Esophagus squamous epithelium (tissue), 5 donors: ENCODE measurements around the gene FBXO47. TPM values are rescaled to one million over a fixed set of nuclear protein-coding genes. Genes with fewer than 3 reads are reported as not detected.
"Not testable (repeated sequence)": the region's sequence is repeated elsewhere in the genome, so short reads cannot be mapped to it uniquely, and the experiment has no call there.

ENCODE experiments used
- DNase-seq: peaks from one replicate; lab custom pipeline; 2025; lab: John Stamatoyannopoulos, UW
- H3K27ac ChIP-seq, 4 donors: fragments of 200-600 bp; sonication (generic); one replicate each; pipeline ENCODE4 v1.5.1; 2016 to 2019; ENCODE audit warnings: mild to moderate bottlenecking in 1 of 4
- H3K27me3 ChIP-seq, 4 donors: fragments of 200-600 bp; sonication (generic); 1 replicate in 3 of 4; 2 replicates in 1 of 4; pipeline versions ENCODE4 v1.5.1 to v1.6.0; 2017 to 2021; ENCODE audit warnings: antibody characterized with exemption in 1 of 4
- H3K36me3 ChIP-seq, 3 donors: fragments of 200-600 bp; sonication (generic); one replicate each; pipeline ENCODE4 v1.5.1; 2016 to 2019
- H3K4me1 ChIP-seq, 3 donors: fragments of 200-600 bp; sonication (generic); one replicate each; pipeline ENCODE4 v1.5.1; 2017 to 2019
- H3K4me3 ChIP-seq, 4 donors: fragments of 200-600 bp; sonication (generic); 1 replicate in 3 of 4; 2 replicates in 1 of 4; pipeline ENCODE4 v1.5.1; 2016 to 2019; ENCODE audit warnings: mild to moderate bottlenecking in 2 of 4, moderate library complexity in 1 of 4
- H3K9me3 ChIP-seq, 3 donors: fragments of 200-600 bp; sonication (generic); one replicate each; pipeline ENCODE4 v1.5.1; 2016 to 2019
- POLR2A ChIP-seq, 4 donors: fragments of 450-650 bp; IDR thresholded peaks; one replicate each; pipeline ENCODE4 v1.6.1; 2017; ENCODE audit warnings: antibody characterized with exemption in 4 of 4, mild to moderate bottlenecking in 4 of 4, moderate library complexity in 3 of 4
- WGBS, 2 donors: methylation state at CpG; one replicate each; pipeline ENCODE4 v1.1.5; 2018; 5-methylcytosine and 5-hydroxymethylcytosine counted together
- intact Hi-C: fragments of 100-400 bp; cut with DNase I; formaldehyde crosslinking; loops from one replicate; pipeline ENCODE4 v1.15.0; 2022
- total RNA-seq, 4 donors: library from RNA; depleted of rRNA; stranded (reverse); fragments of >200 nt; gene quantifications; one replicate each; pipeline ENCODE4 v1.1.0, GENCODE V29; 2016
- TF ChIP-seq, protein P1 (sequence below), 6 experiments: fragments of 450-650 bp in 4 of 6; fragments of 200-600 bp in 2 of 6; sonication (generic) in 2 of 6; IDR thresholded peaks; one replicate each; pipeline ENCODE4 v1.5.1; 2016 to 2019; ENCODE audit warnings: antibody characterized with exemption in 6 of 6, mild to moderate bottlenecking in 4 of 6, moderate library complexity in 4 of 6
- donor health status: DM: yes; HTN: yes; CAD: no.

The FBXO47 gene
- total RNA-seq, 4 donors from 2014 or later, result not detected

- Histone ChIP-seq H3K4me3 (no peak overlapping the region), H3K9me3 (no peaks in the 10 kb centered on the region), H3K27ac (no peak overlapping the region), H3K4me1 (peaks cover 0 to 7% (median 0%) of the 10 kb centered on the region in 3 donors), H3K36me3 (no peaks in the 10 kb centered on the region), H3K27me3 (no peaks in the 10 kb centered on the region)
- WGBS, 2 donors, result 4 to 5% methylated on average over 1 of the region's 1 CpG
- DNase-seq, result no peak
- intact Hi-C loops, result no loop called here
- TF ChIP-seq, protein P1, sequence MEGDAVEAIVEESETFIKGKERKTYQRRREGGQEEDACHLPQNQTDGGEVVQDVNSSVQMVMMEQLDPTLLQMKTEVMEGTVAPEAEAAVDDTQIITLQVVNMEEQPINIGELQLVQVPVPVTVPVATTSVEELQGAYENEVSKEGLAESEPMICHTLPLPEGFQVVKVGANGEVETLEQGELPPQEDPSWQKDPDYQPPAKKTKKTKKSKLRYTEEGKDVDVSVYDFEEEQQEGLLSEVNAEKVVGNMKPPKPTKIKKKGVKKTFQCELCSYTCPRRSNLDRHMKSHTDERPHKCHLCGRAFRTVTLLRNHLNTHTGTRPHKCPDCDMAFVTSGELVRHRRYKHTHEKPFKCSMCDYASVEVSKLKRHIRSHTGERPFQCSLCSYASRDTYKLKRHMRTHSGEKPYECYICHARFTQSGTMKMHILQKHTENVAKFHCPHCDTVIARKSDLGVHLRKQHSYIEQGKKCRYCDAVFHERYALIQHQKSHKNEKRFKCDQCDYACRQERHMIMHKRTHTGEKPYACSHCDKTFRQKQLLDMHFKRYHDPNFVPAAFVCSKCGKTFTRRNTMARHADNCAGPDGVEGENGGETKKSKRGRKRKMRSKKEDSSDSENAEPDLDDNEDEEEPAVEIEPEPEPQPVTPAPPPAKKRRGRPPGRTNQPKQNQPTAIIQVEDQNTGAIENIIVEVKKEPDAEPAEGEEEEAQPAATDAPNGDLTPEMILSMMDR (IDR thresholded peaks at IDR 0.05), result no peak
- no peak for TF ChIP-seq POLR2A (IDR thresholded peaks at IDR 0.05)
Measured at GRCh38 chr17:38958326-38958725, 8.9 kb downstream of the FBXO47 start.

DNA sequence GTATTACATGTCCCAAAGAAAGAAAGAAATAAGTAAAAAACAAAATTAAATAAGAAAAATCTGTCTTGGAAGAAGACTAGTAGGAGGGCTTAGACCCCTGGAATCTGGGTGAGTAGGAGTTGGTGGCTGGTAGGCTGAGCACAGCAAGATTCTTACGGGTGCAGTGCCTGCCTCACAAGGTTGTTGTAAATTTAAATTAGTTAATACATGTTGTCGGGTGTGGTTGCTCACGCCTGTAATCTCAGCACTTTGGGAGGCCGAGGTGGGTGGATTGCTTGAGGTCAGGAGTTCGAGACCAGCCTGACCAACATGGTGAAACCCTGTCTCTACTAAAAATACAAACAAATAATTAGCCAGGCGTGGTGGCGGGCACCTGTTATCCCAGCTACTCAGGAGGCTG is 13.4 kb downstream of the FBXO47 start:
- WGBS, 2 donors, result 73 to 83% methylated on average over 5 to 7 of the region's 7 CpGs

DNA sequence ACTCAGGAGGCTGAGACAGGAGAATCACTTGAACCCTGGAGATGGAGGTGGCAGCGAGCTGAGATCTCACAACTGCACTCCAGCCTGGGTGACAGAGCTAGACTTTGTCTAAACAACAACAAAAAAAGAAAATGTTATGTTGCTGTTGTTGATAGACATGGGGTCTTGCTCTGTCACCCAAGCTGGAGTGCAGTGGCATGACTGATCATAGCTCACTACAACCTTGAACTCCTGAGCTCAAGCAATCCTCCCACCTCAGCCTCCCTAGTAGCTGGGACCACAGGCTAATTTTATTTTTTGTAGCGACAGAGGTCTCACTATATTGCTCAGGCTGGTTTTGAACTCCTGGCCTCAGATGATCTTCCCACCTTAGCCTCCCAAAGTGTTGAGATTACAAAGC is 20.0 kb downstream of the FBXO47 start:
- Histone ChIP-seq H3K27ac (no peak overlapping the region), H3K27me3 (no peaks in the 10 kb centered on the region), H3K4me1 (no peaks in the 10 kb centered on the region), H3K9me3 (no peaks in the 10 kb centered on the region), H3K4me3 (no peak overlapping the region), H3K36me3 (no peaks in the 10 kb centered on the region)
- no peak for DNase-seq
- intact Hi-C loops, result no loop called here
- WGBS, 2 donors, result 73 to 92% methylated on average over 2 of the region's 2 CpGs
- TF ChIP-seq POLR2A (IDR thresholded peaks at IDR 0.05), result no peak

More for the DNA sequence above, 13.4 kb downstream of the FBXO47 start:
- DNase-seq, H3K9me3 ChIP-seq, H3K27ac ChIP-seq, H3K4me1 ChIP-seq, H3K27me3 ChIP-seq, H3K4me3 ChIP-seq, intact Hi-C loops, H3K36me3 ChIP-seq: not testable (repeated sequence)

GRCh38 chr17:38943607-38944006 is 23.6 kb downstream of the FBXO47 start:
- no peaks in the 10 kb centered on the region for H3K27me3 ChIP-seq
- no peaks in the 10 kb centered on the region for H3K36me3 ChIP-seq
- H3K27ac ChIP-seq, result no peak overlapping the region
- no peak for TF ChIP-seq POLR2A (IDR thresholded peaks at IDR 0.05)
- TF ChIP-seq, protein P1 (IDR thresholded peaks at IDR 0.05), result no peak
- no peaks in the 10 kb centered on the region for H3K9me3 ChIP-seq
- intact Hi-C loops, result no loop called here
- H3K4me1 ChIP-seq, result no peaks in the 10 kb centered on the region
- no peak for DNase-seq
- WGBS, 2 donors, result 41 to 46% methylated on average over 8 of the region's 8 CpGs
- H3K4me3 ChIP-seq, result no peak overlapping the region

DNA sequence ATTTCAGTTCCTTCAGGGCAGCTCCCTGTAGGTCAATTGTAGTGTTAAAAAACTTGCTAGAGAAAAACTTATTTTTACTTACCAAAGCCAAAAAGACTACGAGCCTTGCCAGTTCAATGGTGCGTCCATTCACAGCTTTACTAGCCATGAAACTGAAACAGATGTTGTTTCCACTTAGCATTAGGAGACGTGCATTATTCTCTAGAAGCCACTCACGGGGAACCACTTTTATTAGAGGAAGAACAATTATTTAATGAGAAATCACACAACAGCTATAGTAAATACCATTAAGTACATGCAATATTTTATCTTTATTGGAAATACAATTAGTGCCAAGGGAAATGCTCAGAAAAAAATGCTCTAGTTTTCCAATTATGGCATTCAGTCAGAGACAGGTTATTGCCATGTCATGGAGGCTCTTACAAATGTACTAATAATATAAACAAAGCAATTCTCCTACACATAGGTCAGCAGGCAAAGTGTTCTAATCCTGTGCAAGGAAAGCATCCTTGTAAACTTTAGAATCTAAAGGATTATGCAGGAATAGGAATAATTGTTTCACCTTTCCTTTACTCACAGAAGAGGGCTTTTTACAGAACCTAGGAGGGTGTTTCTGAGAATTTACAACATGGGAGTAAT is 24.4 kb downstream of the FBXO47 start:
- Histone ChIP-seq H3K9me3 (no peaks in the 10 kb centered on the region), H3K27ac (no peak overlapping the region), H3K27me3 (no peaks in the 10 kb centered on the region), H3K4me1 (no peaks in the 10 kb centered on the region), H3K36me3 (no peaks in the 10 kb centered on the region), H3K4me3 (no peak overlapping the region)
- intact Hi-C loops, result no loop called here
- no peak for DNase-seq
- WGBS, 2 donors, result 43 to 64% methylated on average over 4 of the region's 4 CpGs
- TF ChIP-seq, protein P1 (IDR thresholded peaks at IDR 0.05), result no peak
- TF ChIP-seq POLR2A (IDR thresholded peaks at IDR 0.05), result no peak

DNA sequence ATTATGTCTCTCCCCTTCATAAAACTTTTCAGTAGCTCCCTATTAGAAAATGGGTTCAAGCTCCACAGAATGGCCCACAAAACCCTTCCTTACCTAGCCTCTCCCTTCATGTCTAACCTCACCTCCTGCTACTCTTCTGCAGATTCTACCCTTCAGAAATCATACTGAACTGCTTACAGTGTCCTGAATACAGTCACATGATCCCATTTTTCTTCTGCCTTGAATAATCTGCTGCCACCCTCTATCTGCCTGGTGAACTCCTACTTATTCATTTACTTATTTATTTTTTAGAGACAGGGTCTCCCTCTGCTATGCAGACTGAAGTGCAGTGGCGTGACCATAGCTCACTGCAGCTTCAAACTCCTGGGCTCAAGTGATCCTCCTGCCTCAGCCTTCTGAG is 26.8 kb downstream of the FBXO47 start:
- Histone ChIP-seq H3K9me3 (no peaks in the 10 kb centered on the region), H3K36me3 (no peaks in the 10 kb centered on the region), H3K27me3 (no peaks in the 10 kb centered on the region), H3K4me3 (no peak overlapping the region), H3K27ac (no peak overlapping the region), H3K4me1 (no peaks in the 10 kb centered on the region)
- no peak for TF ChIP-seq POLR2A (IDR thresholded peaks at IDR 0.05)
- TF ChIP-seq, protein P1 (IDR thresholded peaks at IDR 0.05), result no peak
- intact Hi-C loops, result no loop called here
- WGBS, 2 donors, result 89 to 100% methylated on average over 1 of the region's 1 CpG
- no peak for DNase-seq
